ENCODE results near the gene PAM.
"Not testable (repeated sequence)": the region's sequence is repeated elsewhere in the genome, so short reads cannot be mapped to it uniquely, and the experiment has no call there.

The PAM gene

GRCh38 chr5:102750151-102750834 lies 4.8 kb upstream of the PAM start:
- DNase-seq (ENCODE audit: low read depth) = no peak
- no peak overlapping the region for H3K4me3 ChIP-seq (ENCODE audit: low read length)
- no peak for TF ChIP-seq CTCF (IDR thresholded peaks at IDR 0.05; ENCODE audit: insufficient read depth, low read depth, low read length, missing control alignments)

- DNase-seq (ENCODE audit: low read depth); H3K4me3 ChIP-seq (ENCODE audit: low read length): not testable (repeated sequence)
Observed at GRCh38 chr5:102751903-102752376, 3.2 kb upstream of the PAM start.

- peak overlapping the region; percentile 97 for H3K4me3 ChIP-seq (ENCODE audit: low read length)
- TF ChIP-seq CTCF (IDR thresholded peaks at IDR 0.05; ENCODE audit: insufficient read depth, low read depth, low read length, missing control alignments) = no peak
- DNase-seq (ENCODE audit: low read depth) = peak; percentile 4
Observed at GRCh38 chr5:102753889-102754766, 977 bp upstream of the PAM start.

- DNase-seq (ENCODE audit: low read depth) = peak; percentile 86
- peak overlapping the region; percentile 97 for H3K4me3 ChIP-seq (ENCODE audit: low read length)
- peak; percentile 18 for TF ChIP-seq CTCF (IDR thresholded peaks at IDR 0.05; ENCODE audit: insufficient read depth, low read depth, low read length, missing control alignments)
Observed at GRCh38 chr5:102755686-102756371, 724 bp downstream of the PAM start.

GRCh38 chr5:102758576-102758975 lies 3.5 kb downstream of the PAM start:
- DNase-seq (ENCODE audit: low read depth) = peak; percentile 24
- H3K4me3 ChIP-seq (ENCODE audit: low read length) = no peak overlapping the region
- TF ChIP-seq CTCF (IDR thresholded peaks at IDR 0.05; ENCODE audit: insufficient read depth, low read depth, low read length, missing control alignments) = no peak

GRCh38 chr5:102759289-102759688 lies 4.2 kb downstream of the PAM start:
- DNase-seq (ENCODE audit: low read depth) = no peak
- no peak overlapping the region for H3K4me3 ChIP-seq (ENCODE audit: low read length)
- TF ChIP-seq CTCF (IDR thresholded peaks at IDR 0.05; ENCODE audit: insufficient read depth, low read depth, low read length, missing control alignments) = no peak

GRCh38 chr5:102759700-102760099 lies 4.6 kb downstream of the PAM start:
- no peak for DNase-seq (ENCODE audit: low read depth)
- H3K4me3 ChIP-seq (ENCODE audit: low read length) = no peak overlapping the region
- TF ChIP-seq CTCF (IDR thresholded peaks at IDR 0.05; ENCODE audit: insufficient read depth, low read depth, low read length, missing control alignments) = no peak
